Activated naive CD8-positive, alpha-beta T cell treated with anti-CD3 and anti-CD28 coated beads, Interleukin-2, amount 50 U/mL, for 16 hours (primary cell): Measurements from ENCODE around the gene SFMBT2.
"Not testable (repeated sequence)": the region's sequence is repeated elsewhere in the genome, so short reads cannot be mapped to it uniquely, and the experiment has no call there.

Experiments used
- DNase-seq: peaks from one replicate; pipeline ENCODE4 v3.0.0-alpha.2; 2020; ENCODE audit warnings: low read depth, low spot score

The SFMBT2 gene

DNA sequence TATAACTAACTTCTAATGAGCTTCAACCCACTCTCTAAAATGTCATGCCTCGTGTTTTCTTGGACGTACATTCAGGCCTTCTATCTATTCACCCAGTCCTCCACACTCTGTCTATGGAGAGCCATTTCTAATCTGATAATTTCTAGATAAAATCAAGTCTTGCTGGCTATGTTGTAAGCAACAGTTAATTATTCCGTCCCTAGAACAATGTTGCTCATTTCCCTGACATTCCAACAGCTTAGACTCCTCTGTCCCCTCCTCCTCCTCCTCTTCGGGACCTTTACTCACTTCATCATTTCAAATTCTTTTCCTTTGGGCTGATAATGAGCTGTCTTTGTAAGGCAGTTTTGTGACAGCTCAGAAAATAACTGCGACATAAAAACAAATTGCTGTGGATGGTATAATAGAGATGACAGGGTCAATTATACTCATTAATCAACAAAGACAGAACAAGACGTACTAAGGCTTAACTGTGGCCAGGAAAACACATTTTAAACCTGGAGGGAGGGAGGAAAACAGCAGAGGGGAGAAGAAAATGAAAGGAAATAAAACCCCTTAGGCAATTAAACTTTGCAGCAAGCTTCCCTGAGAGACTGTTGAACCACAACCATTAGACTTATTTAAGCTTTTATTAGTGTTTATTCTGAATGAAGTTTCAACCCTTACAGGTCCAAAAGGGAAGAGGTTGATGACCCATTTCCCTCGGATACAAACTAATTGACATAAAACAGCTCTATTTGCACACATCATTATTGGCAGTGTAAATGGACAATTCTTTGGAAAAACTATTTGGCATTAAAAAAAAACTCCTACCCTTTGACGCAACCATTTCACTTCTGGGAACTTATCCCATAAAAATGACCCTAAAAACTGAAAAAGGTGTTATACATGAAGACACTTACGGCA is 179.1 kb downstream of the SFMBT2 start:
- DNase-seq = no peak

DNA sequence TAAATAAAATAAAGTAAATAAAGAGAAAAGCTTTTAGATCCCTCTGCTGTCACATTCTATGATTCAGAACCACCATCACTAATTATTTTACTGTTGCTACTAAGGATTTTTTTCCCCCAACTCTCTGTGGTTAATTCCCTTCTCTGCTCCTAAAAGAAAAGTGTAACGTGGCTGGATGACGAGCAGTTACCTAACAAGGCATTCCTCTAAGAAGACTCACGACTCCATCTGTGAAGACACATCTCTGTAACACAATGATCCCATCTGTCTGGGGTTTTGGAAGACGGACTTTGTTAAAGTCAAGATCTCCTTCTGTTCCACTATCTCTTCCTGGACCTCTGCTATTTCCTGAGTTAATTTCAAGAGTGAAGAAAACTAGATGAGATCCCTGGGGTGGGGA is 179.9 kb downstream of the SFMBT2 start:
- no peak for DNase-seq

DNA sequence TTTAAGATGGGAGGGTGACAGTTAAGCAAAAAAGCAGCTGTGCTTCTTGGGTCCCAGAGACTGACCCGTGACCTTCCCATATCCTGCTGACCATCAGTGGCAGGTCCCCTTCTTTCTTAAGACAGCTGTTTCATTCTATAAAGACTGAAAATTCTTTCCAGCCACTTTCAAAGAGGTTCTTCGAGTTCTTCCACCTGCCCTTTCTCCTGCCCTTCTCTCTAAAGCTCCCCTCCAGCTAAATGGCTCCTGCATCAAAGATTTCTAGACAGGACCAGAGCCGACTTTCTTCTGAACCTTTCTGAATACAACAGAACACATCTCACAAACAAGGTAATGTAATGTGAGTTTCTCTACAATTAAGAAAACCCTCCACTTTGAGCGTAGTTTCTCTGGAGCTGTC is 180.8 kb downstream of the SFMBT2 start:
- no peak for DNase-seq

DNA sequence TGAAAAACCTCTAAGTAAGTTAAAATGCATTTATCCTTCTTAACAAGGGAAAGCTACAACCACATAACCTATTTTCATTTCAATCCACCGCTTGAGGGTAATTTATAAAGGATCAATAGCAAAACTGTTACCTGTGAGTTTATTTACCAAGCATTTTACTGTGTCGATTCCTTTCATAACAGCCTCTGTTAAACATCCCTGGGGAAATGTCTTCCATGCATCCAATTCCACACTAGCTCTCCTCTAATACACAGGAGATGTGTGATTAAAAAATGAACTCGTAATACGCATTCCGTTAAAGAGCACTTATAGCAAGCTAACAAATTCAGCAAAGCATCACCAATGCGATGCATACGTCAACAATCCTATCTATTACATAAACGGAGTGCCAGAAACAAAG is 185.7 kb downstream of the SFMBT2 start:
- no peak for DNase-seq

DNA sequence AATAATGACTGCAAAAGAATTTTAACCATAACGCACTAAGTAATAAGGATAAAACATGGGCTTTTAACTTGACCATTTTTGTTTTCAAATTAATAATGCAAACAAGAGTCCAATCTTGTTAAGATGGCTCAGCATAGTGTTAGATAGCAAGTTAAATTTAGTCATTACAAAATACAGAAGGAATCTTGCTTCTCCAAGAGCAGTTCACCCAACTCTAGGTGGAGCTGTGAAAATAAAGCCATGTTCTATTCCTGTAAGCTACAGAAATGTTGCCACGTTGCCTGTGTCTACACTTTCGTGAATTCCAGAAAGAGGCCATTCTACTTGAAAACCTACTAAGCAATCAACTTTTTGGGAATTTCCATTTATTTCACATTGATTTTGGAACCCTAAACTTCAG is 191.9 kb downstream of the SFMBT2 start:
- DNase-seq = no peak

DNA sequence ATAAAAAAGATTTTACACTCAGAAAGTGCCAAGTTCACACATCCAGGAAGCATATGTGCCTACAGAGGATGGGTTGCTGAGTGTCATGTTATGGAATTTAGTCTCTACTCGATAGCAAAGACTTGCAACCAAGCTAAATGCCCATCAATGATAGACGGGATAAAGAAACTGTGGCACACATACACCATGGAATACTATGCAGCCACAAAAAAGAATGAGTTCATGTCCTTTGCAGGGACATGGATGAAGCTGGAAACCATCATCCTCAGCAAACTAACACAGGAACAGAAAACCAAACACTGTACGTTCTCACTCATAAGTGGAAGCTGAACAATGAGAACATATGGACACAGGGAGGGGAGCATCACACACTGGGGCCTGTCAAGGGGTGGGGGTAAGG is 198.1 kb downstream of the SFMBT2 start:
- not testable (repeated sequence) for DNase-seq

DNA sequence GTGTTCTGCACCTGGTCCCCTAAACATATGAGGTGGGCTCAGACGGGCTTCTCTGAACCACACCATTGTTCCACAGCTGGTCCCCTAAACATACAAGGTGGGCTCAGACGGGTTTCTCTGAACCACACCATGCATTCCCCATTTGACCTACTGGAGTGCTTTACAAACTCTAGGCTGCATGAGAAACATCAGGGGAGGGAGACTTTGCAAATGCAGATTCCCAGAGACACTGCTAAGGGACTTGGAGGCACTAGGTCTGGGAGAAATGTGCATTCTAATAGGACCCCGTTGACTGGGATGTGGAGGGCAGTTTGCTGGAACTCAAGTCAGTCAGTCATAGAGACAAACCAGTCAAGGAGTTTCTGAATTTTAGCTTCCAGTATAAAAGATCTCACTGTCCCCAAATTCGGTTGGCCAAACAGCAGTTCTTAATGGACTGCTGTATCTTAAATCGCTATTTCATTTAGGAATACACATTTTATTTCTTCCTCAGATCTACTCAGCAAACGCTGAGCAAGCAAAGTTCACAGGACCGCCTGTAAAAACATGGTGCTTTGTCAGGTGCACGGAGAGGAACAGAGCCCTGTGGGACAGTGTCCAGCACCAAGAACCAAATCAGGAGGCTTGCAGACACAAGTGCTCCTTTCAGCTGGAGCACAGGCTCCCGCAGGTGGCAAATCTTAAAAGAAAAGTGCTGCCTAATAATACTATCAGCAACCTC is 198.8 kb downstream of the SFMBT2 start:
- no peak for DNase-seq

DNA sequence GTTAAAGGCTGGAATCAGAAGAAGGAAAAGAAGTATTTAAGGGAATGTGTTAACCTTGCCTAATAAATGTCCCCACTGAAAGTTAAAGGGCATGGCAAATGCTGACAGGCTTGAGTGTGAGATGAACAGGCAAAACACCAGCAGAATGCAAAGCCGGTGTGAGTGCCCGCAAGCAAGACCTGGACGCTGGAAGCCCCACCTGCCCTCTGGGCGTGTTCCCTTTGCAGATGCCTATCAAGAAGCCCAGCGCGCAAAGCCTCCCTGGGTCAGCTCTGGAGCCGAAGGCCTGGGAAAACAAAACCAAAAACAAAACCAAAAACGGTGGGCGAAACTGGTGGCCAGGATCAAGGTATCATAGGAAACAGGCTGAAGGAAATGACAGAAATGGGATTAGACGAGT is 200.3 kb downstream of the SFMBT2 start:
- DNase-seq = no peak

DNA sequence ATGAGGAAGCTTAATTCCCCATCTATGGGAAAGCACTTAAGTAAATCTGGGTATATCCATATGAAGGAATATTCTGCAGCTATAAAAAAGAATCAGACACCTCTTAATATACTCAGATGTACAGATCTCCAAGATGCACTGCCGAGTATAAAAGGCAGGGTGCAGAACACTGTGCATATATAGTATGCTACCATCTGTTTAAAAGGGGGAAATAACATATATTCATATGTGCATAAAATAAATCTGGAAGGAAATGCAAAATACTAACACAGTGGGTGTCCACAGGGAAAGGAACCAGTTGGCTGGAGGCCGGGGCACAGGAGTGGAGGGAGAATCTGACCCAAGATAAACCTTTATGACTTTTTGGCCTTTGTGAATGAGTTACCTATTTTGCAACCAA is 201.4 kb downstream of the SFMBT2 start:
- no peak for DNase-seq

DNA sequence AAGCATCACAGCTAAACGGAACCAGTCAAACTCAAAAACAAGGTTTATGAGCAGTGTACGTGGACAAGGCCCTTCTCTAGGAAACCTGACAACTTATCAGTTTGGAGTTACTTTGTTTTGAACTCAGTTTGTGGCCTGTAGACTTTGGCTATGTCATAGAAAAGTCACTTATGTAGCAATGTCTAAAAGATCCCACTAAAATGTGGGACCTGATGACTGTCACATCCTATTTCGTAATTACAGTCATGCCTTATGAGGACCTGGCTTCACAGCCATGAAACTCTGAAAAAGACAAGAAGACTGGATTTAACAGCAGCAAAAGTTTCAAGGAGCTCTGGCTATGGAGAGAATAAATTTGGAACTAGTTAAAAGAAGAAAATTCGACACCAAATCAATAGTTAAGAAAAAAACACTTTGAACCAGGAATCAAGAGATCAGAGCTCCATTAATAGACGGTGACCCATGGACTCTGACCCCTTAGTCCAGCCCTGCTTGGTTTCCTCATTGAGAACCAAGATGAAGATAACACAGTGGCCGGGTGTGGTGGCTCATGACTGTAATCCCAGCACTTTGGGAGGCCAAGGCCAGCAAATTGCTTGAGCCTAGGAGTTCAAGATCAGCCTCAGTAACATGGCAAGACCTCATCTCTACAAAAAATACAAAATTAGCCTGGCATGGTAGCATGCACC is 204.3 kb downstream of the SFMBT2 start:
- no peak for DNase-seq

DNA sequence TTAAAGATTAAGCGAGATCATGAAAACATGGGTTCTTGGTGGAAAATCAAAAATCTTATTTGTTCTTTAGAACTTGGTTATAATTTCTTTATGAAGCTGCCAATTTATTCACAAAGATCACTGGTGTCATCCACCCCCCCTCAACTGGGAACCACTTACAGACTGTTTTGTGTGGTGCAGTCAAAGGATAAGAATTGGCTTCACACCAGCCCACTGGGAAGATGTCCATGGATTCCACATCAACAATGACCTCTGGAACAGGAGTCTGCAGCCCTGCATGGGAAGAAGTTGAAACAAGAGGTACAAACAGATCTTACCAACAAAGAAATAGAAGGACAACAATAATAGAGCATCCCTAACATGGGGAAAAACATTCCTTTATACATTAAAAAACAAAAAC is 205.2 kb downstream of the SFMBT2 start:
- no peak for DNase-seq

DNA sequence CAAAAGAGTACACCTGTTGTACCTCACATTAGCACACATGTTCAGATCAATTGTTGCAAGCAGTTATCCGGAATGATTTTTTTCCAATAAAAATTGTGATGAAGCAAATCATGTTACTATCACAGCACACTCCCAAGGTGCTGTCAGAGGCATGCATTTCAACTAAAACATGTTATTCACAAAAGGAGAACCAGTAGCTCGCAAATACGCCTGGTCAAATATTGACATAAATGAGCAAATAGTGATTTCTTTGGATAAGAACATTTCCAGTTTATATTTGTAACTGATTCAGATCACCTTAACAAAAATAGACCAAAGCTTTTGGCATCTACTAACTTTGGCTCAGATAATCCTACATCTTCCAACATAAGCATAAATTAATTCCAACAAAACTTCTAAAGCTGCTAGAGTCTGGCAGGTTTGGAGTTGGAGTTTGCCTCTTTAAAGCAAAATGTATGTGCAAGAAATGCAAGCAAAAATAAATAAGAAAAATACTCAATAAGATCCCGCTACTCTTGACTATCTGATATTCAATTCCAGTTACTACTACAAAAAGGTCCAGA is 208.0 kb downstream of the SFMBT2 start:
- DNase-seq = no peak

DNA sequence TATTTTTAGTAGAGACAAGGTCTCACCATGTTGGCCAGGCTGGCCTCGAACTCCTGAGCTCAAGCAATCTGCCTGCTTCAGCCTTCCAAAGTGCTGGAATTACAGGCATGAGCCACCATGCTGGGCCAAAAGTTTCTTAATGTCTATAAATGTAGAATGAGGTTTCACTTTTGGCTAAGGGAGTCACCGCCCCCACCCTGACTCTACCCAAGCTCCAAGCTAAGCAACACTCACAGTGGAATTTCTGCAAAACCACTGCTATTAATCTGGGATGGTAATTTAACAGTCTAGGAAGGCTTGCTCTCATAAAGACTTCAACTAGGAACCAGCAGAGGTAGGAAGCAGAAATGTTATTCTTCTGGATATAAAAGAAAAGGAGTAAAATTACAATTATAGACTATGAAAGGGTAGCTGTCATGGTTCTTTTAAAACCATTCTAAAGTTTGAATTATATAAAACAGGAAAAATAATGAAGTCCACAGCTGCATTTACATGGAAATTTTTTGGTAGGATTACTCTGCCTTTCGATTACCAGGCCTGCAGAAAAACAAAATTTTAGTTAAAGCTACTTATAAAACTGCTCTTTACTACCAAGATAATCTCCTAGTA is 211.6 kb downstream of the SFMBT2 start:
- no peak for DNase-seq

DNA sequence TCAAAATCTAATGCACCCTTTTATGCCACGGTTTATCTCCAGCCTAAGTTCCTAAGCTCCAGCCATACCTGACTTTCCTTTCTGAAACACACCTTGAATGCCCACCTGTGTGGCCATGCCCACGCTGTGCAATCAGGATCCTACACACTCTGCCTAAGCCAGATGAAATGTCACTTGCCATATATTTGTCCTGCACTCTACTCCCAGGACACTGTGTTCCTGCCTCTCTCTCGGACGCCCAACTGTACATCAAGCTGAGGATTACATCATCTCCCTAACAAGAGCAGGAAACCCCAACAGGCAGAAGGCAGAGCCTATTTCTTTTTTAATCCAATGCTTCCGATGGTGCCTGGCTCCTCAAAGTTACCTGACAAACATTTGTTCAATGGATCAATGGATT is 214.6 kb downstream of the SFMBT2 start:
- DNase-seq = no peak

DNA sequence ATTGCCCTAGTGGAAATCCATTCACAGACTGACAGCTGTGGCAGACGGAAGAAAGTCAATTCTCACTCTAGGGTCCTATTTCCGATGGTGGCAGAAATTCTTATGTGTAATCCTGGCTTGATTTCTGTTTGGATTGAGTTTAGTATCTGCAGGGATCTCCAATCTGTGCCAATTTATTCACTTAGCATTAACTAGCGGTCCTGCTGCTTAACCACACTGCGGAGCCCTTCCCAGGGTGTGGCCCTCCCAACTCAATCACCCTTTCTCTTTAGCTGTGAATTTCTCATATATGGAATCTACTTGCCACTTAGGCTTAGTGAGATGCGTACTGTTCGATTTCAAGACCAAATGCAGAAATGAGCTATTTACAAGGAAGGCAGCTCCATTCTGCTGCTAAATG is 215.7 kb downstream of the SFMBT2 start:
- DNase-seq = no peak

DNA sequence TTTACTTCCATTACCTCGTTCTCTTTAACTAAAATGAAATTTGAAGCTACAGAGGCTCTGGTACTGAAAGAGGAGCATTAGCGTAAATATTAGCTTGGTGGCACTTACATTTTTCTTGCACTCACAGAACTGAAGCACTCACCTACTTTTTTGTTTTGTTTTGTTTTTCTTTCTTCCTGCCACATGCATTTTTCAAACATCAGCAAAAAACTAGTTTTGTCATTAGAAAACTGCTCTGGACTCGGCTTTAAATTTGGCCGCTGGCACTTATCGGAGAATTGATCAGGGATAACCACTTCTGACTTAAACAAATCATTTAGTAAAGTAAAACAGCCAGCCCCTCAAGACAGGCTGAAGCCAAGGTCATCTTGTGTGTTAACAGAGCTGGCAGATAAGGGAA is 216.3 kb downstream of the SFMBT2 start:
- no peak for DNase-seq

DNA sequence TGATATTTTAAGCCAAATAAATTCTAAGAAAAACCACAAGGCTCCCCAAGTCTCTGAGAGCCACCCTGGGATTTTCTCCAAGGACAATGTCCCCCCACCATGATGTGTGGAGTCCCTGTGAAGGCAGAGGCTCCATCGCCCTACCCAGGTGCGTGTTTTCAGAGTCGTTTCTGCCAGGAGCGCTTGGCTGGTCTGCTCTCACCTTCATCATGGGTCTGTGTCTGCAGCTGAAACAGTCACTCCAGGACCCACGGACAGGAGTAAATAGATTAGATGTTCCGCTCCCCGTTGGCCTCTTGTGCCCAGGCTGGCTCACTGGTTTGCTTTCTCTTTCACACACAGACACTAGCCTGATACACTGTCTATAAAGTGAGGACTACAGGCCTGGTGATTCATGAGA is 217.5 kb downstream of the SFMBT2 start:
- DNase-seq = no peak

DNA sequence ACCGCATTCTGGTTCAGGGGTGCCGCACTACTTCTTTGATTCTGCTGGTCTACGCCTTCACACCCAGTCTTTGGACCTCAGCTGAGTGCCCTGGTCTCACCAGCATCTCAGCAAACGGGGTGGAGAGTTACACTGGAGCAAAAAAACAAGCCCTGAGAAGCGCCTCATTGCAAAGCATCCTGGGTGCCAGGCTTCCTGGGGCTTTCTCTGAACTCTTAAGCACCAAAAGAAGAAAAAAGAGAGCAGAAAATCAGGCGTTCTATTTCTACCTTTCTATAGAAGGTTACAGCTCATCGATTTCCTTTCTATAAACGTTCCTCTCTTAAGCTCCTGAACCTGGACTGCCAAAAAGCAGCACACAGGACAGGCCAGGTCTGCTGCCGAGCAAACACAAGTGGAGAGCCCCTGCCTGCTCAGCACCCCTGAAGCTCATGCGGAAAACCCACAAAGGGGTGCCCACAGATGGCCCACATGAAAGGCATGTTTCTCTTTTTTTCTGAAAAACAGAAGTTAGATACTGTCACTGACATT is 217.9 kb downstream of the SFMBT2 start:
- peak; percentile 8 for DNase-seq

DNA sequence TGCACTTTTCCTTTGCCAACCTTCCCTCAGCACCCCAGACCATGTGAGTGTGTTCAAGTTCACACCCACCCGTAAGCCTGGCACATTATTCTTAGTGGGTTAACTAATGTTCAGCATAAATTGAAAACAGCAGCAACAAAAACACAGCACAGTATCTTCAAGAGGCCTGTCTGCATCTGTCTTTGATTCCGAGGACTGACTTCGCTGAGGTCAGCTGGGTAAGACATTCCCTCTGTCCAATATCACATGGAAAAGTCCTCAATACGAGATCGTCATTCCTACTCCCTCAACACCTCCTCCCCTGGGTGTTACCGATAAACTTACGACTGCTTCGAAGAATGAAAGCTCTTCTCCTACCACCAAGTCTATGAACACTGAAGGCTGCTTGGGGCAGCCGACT is 218.8 kb downstream of the SFMBT2 start:
- no peak for DNase-seq

DNA sequence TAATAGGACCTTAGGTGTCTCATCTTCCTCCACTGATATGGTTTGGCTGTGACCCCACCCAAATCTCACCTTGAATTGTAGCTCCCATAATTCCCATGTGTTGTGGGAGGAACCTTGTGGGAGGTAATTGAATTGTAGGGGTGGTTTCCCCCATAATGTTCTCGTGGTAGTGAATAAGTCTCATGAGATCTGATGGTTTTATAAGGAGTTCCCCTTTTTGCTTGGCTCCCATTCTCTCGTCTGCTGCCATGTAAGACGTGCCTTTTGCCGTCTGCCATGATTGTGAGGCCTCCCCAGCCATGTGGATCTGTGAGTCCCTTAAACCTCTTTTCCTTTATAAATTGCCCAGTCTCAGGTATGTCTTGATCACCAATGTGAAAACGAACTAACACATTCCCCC is 220.1 kb downstream of the SFMBT2 start:
- not testable (repeated sequence) for DNase-seq

DNA sequence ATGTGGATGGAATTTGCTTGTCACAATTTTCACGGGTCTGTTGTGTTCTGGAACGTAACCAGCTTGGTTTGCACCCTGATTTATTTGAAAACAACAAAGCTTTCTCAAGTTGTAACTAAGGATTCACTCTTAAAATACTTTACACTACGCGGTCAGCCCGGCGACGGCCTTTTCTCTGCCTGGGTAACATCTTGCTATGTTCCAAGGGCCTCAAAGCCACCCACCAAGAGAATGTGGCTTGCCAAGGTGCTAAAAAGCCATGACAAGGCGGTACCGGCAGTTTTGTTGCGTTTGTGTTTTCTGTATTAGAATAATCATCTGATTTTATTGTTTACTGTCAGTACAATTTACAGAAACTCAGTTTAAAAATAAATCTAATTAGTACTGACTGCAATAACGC is 220.9 kb downstream of the SFMBT2 start:
- DNase-seq = no peak
